NCI-H1417 treated with DMSO at 0.1 percent for 48 hours (cell line): Measurements from ENCODE around the gene FAM135A.
A peak's percentile ranks its signal among the peaks of the same experiment; 100 is the strongest.
"Not testable (repeated sequence)": the region's sequence is repeated elsewhere in the genome, so short reads cannot be mapped to it uniquely, and the experiment has no call there.

ENCODE experiments used
- DNase-seq: peaks from one replicate; lab custom pipeline; 2025; lab: John Stamatoyannopoulos, UW

FAM135A gene

GRCh38 chr6:70547905-70548304 lies 134.6 kb downstream of the FAM135A start:
- no peak for DNase-seq

GRCh38 chr6:70549327-70549726 lies 136.0 kb downstream of the FAM135A start:
- no peak for DNase-seq

GRCh38 chr6:70551566-70551965 lies 138.3 kb downstream of the FAM135A start:
- no peak for DNase-seq

- not testable (repeated sequence) for DNase-seq
Observed at GRCh38 chr6:70552286-70552940, 139.1 kb downstream of the FAM135A start.

GRCh38 chr6:70552974-70553373 lies 139.7 kb downstream of the FAM135A start:
- no peak for DNase-seq

GRCh38 chr6:70557998-70558397 lies 144.7 kb downstream of the FAM135A start:
- DNase-seq = no peak

- DNase-seq = not testable (repeated sequence)
Observed at GRCh38 chr6:70562401-70562800, 149.1 kb downstream of the FAM135A start.

- no peak for DNase-seq
Observed at GRCh38 chr6:70563530-70563929, 150.2 kb downstream of the FAM135A start.

- peak; percentile 54 for DNase-seq
Observed at GRCh38 chr6:70566751-70567382, 153.6 kb downstream of the FAM135A start, which contains the start of gene SDHAF4. TSS of gene SDHAF4 (plus strand) at chr6:70566930. CDS start at chr6:70566941, 11 bp downstream.

- DNase-seq = no peak
Observed at GRCh38 chr6:70574643-70575042, 161.3 kb downstream of the FAM135A start.

GRCh38 chr6:70575899-70576495 lies 162.7 kb downstream of the FAM135A start:
- DNase-seq = no peak

- no peak for DNase-seq
Observed at GRCh38 chr6:70586114-70586513, 172.8 kb downstream of the FAM135A start.

GRCh38 chr6:70590400-70590799 lies 177.1 kb downstream of the FAM135A start:
- DNase-seq = no peak

GRCh38 chr6:70592391-70593117 lies 179.2 kb downstream of the FAM135A start:
- DNase-seq = no peak

- no peak for DNase-seq
Observed at GRCh38 chr6:70593118-70593486, 179.8 kb downstream of the FAM135A start.

GRCh38 chr6:70599187-70599586 lies 185.9 kb downstream of the FAM135A start:
- DNase-seq = no peak

GRCh38 chr6:70601014-70601413 lies 187.7 kb downstream of the FAM135A start:
- no peak for DNase-seq

- no peak for DNase-seq
Observed at GRCh38 chr6:70604254-70604653, 190.9 kb downstream of the FAM135A start.

- not testable (repeated sequence) for DNase-seq
Observed at GRCh38 chr6:70607371-70607770, 194.1 kb downstream of the FAM135A start.

GRCh38 chr6:70609181-70609580 lies 195.9 kb downstream of the FAM135A start:
- DNase-seq = not testable (repeated sequence)
